ENCODE results near the gene GRAP.
"Not testable (repeated sequence)": the region's sequence is repeated elsewhere in the genome, so short reads cannot be mapped to it uniquely, and the experiment has no call there.

- TF ChIP-seq, protein P1, sequence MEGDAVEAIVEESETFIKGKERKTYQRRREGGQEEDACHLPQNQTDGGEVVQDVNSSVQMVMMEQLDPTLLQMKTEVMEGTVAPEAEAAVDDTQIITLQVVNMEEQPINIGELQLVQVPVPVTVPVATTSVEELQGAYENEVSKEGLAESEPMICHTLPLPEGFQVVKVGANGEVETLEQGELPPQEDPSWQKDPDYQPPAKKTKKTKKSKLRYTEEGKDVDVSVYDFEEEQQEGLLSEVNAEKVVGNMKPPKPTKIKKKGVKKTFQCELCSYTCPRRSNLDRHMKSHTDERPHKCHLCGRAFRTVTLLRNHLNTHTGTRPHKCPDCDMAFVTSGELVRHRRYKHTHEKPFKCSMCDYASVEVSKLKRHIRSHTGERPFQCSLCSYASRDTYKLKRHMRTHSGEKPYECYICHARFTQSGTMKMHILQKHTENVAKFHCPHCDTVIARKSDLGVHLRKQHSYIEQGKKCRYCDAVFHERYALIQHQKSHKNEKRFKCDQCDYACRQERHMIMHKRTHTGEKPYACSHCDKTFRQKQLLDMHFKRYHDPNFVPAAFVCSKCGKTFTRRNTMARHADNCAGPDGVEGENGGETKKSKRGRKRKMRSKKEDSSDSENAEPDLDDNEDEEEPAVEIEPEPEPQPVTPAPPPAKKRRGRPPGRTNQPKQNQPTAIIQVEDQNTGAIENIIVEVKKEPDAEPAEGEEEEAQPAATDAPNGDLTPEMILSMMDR (conservative IDR thresholded peaks at IDR 0.05; ENCODE audit: low read depth, low read length): not testable (repeated sequence)
- not testable (repeated sequence) for TF ChIP-seq EZH2 (IDR thresholded peaks at IDR 0.05; ENCODE audit: borderline replicate concordance, low read depth, low read length, poor library complexity, severe bottlenecking)
Measured at GRCh38 chr17:19088804-19089685, 42.3 kb upstream of the GRAP start.
